HG03064 (cell line): ENCODE results near the gene POMT2.

Source experiments
- ATAC-seq: cut with Tn5 transposase; IDR thresholded peaks from one replicate; pipeline ENCODE4 v1.9.1; 2021; ENCODE audit warnings: low read depth; ENCODE audit not compliant: unreplicated experiment

POMT2 gene

GRCh38 chr14:77246784-77247183, 73.9 kb downstream of the POMT2 start:
- ATAC-seq = no peak

DNA sequence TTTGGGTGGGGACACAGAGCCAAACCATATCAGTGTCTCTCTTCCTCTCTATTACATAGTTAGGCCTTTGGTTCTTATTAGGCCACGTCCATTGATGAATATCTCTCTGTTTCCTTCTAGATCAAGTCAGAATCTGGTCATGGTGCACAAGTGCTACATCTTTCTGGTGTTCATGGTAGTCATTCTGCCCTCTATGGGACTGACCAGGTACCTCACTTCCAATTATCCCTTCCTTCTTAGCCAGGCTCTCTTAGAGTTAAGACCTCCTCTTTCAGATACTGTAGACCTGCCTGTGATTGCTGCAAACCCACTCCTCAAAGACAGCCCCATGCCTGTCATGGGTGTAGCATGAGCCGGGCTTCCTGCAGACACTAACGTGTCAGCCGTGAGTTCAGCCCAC, 74.9 kb downstream of the POMT2 start:
- no peak for ATAC-seq

DNA sequence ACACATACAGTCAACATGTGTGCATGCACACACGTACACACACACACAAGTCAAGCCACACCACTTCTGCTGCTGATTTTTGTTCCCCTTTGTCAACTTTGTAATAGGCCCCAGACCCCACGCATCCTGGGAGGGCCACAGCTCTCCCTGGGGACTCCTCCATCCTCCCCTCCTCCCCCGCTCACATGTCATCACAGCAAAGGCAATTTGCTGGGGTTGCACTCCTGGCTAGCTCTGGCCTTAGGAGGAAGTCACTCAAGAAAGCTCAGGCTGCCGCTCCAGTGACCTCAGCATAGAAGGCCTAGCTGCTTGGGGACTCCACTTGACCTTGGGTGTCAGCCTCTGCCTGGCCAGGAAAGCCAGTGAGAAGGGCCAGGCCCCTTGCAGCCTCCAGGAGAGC, 76.8 kb downstream of the POMT2 start:
- ATAC-seq = no peak

DNA sequence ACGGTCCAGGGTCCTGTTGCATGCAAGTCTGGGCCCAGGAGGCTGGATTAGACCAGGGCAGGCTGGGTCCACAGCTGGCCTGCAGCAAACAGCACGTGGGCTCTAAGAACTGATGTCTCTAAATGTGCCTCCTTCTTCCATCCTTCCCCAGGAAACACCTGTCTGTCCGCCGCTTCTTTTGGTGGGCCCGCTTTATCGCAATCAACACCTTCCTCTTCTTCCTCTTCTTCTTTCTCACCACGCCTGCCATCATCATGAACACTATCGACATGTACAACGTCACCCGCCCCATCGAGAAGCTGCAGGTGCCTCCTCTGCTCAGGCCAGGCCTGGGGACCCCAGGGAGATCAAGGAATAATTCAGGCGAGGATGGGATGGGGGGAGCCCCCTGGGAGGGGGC, 77.9 kb downstream of the POMT2 start:
- no peak for ATAC-seq

DNA sequence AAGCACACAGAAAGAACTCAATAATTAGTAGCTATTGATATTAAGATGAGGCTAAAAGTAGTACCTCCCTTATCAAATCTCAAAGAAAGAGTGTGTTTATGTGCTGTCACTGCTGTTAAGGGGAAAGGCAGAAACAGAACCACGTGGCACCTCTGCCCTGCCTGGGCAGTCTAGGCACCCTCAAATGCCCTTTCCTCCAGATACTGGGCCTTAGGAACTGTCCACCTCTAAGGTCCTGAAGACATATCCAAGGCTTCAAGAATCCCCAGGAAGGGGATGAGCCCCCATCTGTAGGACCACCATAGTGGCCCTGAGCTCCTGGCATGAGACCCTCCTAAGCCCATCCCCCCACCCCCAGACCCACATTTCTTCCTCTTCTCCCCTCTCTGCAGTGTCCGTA, 78.7 kb downstream of the POMT2 start:
- no peak for ATAC-seq

- no peak for ATAC-seq
Measured at GRCh38 chr14:77240336-77240915, 80.3 kb downstream of the POMT2 start.

- no peak for ATAC-seq
Measured at GRCh38 chr14:77239412-77239811, 81.3 kb downstream of the POMT2 start.

GRCh38 chr14:77238996-77239395, 81.7 kb downstream of the POMT2 start:
- no peak for ATAC-seq

- no peak for ATAC-seq
Measured at GRCh38 chr14:77238356-77238755, 82.3 kb downstream of the POMT2 start.

DNA sequence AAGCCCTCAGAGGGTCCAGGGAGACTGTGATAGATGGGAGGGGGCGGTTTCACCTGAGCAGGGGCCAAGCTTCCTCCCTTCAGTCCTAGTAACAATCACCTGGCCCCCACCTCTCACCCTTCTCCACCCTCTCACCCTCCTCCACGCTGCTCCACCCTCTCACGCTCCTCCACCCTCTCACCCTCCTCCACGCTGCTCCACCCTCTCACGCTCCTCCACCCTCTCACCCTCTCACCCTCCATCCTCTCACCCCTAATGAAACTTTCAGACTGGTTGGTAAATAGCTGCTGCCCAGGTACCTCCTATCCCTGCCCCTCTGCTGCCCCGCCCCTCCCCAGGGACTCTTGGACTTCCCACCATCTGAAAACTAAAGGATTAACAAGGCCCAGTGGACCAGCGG, 83.9 kb downstream of the POMT2 start:
- ATAC-seq = no peak

GRCh38 chr14:77231721-77232120, 89.0 kb downstream of the POMT2 start:
- ATAC-seq = no peak

DNA sequence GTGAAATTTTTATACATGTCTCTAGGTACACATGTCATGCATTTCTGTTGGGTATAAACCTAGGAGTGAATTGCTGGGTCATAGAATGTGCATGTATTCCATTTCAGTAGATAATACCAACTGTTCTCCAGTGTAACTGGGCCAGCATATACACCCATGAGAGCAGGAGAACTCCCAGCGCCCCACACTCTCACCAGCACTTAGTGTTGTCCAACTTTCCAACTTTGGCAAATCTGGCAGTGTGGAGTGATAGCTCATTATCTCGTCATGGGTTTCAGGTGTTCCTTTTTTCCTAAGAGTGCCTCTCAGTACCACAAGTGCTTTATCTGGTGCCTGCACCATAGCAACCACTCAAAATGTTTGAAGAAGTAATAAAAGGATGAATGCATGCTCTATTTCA, 89.8 kb downstream of the POMT2 start:
- ATAC-seq = no peak

DNA sequence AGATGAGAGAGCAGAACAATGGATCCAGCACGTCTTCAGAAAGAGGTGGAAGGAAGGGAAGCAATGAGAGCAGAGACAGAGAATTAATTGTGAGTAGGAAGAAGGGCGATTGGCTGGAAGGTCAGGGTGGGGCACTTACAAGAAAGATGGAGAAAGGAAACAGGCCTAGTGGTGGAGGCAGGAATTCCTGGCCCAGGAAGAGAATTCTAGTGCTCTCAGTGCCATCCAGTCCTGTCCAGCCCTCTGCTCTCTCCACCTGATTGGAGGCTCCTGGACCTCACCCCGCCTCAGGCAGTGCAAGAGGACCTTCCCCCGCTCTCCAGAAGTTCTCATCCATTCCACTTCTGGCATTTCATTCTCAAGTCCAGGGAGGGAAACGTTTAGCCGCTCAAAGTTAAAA, 92.6 kb downstream of the POMT2 start:
- ATAC-seq = no peak

- ATAC-seq = no peak
Measured at GRCh38 chr14:77225892-77226557, 94.7 kb downstream of the POMT2 start.

GRCh38 chr14:77225254-77225653, 95.4 kb downstream of the POMT2 start:
- no peak for ATAC-seq
